Activated T-cell treated with anti-CD3 and anti-CD28 coated beads, Interleukin-2, amount 50 U/mL, for 24 hours (primary cell): Measurements from ENCODE around the gene TTLL4.

Experiments
- DNase-seq: peaks from one replicate; pipeline ENCODE4 v3.0.0-alpha.2; 2020
- H3K27ac Mint-ChIP-seq: 2 replicates; pipeline ENCODE4 v1.8.0; 2020; ENCODE audit warnings: mild to moderate bottlenecking, mixed read lengths
- H3K27me3 Mint-ChIP-seq: 2 replicates; pipeline ENCODE4 v1.8.0; 2020; ENCODE audit warnings: mixed read lengths
- H3K36me3 Mint-ChIP-seq: 2 replicates; pipeline ENCODE4 v1.8.0; 2020; ENCODE audit warnings: low read depth, mixed read lengths
- H3K4me1 Mint-ChIP-seq: 2 replicates; pipeline ENCODE4 v1.8.0; 2020; ENCODE audit warnings: low read depth, mixed read lengths
- H3K4me3 Mint-ChIP-seq: 2 replicates; pipeline ENCODE4 v1.8.0; 2020; ENCODE audit warnings: mild to moderate bottlenecking, moderate library complexity, mixed read lengths
- H3K9me3 Mint-ChIP-seq: 2 replicates; pipeline ENCODE4 v1.8.0; 2020; ENCODE audit warnings: mixed read lengths

TTLL4 gene

DNA sequence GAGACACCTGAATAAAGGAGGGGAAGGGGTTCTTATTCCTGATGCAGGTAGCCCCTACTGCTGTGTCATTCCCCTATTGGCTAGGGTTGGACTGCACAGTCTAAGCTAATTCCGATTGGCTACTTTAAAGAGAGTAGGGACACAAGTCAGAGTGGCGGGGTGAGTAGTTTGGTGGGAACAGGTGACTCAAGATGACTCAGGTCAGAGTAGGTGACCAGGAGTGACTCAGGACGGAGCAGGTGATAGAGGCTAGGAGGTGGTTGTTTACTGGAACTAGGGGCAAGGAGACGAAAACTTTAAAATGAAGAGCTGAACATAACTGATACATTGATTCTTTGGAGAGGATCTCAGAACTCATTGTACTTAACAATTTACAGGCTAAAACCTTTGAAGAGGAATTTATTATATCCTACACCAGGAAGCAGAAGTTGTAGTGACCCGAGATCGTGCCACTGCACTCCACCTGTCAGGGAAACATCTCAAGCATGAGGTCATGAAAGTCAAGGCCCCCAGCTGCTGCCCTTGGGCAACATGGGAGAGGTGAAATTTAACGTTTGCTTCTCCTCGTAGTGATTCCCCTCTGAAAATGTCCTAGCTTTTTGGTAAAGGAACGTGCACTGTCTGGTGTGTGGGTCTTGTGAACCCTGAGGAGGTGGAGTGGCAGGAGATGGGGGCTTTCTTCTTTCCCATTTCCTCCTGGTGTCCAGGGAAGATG is 66.8 kb downstream of the TTLL4 start:
- H3K36me3 Mint-ChIP-seq, result peaks cover 21% of the 10 kb centered on the region
- no peak for DNase-seq
- H3K27ac Mint-ChIP-seq, result no peak overlapping the region
- H3K4me1 Mint-ChIP-seq, result peaks cover 8% of the 10 kb centered on the region
- H3K9me3 Mint-ChIP-seq, result peaks cover 18% of the 10 kb centered on the region
- no peak overlapping the region for H3K4me3 Mint-ChIP-seq
- peaks cover 33% of the 10 kb centered on the region for H3K27me3 Mint-ChIP-seq

DNA sequence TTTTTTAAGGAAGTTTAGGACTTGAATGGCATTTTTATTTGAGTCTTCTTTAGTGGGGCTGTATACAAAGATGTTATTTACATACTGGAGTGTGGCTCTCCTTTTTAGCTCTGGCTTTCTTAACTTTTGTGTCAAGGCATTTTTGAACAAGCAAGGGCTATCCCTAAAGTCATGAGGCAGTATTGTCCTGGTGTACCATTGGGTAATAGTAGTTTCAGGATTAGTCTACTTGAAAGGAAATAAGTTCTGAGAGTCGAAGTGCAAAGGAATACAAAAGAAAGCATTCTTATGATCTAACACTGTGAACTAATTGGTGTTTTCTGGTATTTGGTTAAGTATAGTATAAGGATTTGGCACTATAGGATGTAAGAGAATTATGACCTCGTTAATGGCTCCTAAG is 69.4 kb downstream of the TTLL4 start:
- Mint-ChIP-seq H3K27me3 (peaks cover 51% of the 10 kb centered on the region), H3K27ac (no peak overlapping the region), H3K4me3 (no peak overlapping the region)

DNA sequence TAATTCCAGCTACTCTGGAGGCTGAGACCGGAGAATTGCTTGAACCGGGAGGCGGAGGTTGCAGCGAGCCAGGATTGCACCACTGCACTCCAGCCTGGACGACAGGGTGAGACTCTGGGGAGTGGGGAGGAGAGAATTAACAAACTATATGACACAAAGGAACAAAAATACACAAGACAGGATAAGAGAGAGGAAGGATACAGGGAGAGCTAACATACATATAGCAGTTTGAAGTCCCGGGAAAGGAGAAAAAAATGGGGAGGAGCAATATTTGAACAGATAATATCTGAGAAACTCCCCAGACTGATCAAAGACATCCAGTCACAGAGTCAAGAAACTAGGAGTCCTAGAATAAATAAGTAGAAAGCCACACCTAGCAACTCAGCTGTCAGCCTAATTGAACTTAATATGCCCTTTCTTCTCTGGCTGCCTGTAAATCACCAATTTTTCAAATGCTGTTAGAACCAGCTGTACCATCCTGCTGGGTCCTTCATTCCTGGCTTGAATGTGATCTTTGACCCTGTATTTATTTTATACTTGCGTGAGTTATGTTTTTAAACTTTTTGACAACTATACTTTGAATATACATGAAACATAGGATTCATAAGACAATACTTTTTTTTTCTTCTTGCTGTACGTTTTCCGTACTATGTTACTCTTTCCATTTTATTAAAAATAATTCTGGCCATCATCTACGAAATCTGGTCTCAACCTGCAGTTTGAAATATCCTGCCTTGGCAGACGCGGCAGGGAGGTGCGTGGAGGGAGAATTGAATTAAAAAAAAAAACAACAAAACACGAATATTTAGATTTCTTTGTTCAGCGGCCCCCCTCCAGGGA is 70.4 kb downstream of the TTLL4 start:
- peaks cover 14% of the 10 kb centered on the region for H3K36me3 Mint-ChIP-seq
- no peak overlapping the region for H3K4me3 Mint-ChIP-seq
- no peak for DNase-seq
- no peak overlapping the region for H3K27ac Mint-ChIP-seq
- peaks cover 8% of the 10 kb centered on the region for H3K4me1 Mint-ChIP-seq
- H3K27me3 Mint-ChIP-seq, result peaks cover 55% of the 10 kb centered on the region
- H3K9me3 Mint-ChIP-seq, result peaks cover 13% of the 10 kb centered on the region

More for the DNA sequence above, 69.4 kb downstream of the TTLL4 start:
- no peak for DNase-seq
- Mint-ChIP-seq H3K36me3 (peaks cover 16% of the 10 kb centered on the region), H3K4me1 (peaks cover 8% of the 10 kb centered on the region), H3K9me3 (peaks cover 18% of the 10 kb centered on the region)

DNA sequence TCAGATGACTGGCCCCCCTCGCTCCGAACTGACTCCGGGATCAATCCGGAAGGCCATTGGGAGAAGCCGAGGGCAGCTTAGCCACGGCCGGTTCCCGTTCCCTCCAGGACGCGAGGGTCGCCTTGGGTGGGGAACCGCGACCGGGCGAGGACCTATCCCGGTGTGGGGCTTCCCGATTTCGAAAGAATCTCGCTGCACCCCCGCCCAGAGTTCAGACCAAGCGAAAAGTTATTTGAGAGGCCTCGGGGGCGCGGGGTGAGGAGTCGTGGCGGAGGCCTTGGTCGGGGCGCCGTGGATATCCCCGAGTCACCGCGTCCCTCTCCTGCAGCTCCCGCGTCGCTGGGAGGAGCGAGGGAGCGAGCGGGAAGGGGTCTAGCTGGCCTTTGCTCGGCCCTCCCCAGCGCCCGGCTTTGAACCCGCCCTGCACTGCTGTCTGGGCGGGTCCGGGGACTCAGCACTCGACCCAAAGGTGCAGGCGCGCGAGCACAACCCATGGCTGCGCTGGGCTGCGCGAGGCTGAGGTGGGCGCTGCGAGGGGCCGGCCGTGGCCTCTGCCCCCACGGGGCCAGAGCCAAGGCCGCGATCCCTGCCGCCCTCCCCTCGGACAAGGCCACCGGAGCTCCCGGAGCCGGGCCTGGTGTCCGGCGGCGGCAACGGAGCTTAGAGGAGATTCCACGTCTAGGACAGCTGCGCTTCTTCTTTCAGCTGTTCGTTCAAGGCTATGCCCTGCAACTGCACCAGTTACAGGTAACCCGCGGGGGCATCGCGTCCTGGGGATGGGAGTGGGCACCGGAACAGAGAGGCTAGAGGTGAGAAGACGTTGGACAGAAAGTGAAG is 71.3 kb downstream of the TTLL4 start, which contains the start of gene CYP27A1:
TSS of gene CYP27A1 (plus strand) at position 457 of the 837 bp plus-strand sequence. CDS start at position 493, 36 bp downstream.
- Mint-ChIP-seq H3K27ac (no peak within 1 kb of the TSS), H3K9me3 (peaks cover 9% of the 10 kb centered on the region), H3K36me3 (peaks cover 9% of the 10 kb centered on the region), H3K4me3 (no peak within 1 kb of the TSS), H3K4me1 (peaks cover 8% of the 10 kb centered on the region), H3K27me3 (peaks cover 55% of the 10 kb centered on the region)
- DNase-seq, result no peak

DNA sequence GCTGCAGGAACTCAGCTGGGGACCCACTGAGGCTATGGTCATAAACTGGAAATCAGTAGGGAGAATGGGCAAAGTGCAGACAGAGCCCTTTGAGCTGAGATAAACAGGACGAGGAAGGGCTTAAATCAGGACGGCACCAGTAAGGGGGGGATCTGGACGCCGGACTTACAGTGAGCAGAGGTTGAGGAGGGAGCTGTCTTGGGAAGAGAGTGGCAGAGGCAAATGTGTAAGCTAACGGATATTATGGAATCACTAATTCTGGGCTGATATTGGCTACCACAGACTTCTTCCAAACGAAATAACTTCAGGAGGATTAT is 71.9 kb downstream of the TTLL4 start:
- no peak overlapping the region for H3K27ac Mint-ChIP-seq
- no peak for DNase-seq
- peaks cover 55% of the 10 kb centered on the region for H3K27me3 Mint-ChIP-seq
- peaks cover 8% of the 10 kb centered on the region for H3K4me1 Mint-ChIP-seq
- no peak overlapping the region for H3K4me3 Mint-ChIP-seq
- H3K9me3 Mint-ChIP-seq, result peaks cover 4% of the 10 kb centered on the region
- peaks cover 4% of the 10 kb centered on the region for H3K36me3 Mint-ChIP-seq

DNA sequence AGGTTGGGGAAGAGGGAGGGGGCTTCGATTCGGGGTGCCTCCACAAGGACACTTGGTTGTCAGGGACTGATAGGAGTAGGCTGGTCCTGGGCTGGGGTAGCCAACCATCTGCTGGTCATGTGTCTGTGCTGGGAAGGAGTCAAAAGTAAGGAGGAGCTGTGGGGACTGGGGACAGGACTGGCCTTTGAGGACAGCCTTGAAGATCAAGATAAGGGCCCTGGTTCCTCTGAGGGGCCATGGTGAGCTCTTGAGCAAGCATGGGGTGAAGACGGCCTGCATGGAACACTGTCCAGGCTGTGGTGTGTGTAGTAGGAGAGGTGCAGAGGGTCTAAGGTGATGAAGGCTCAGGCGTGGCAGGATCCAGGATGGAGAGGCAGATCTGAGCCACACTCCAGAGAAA is 73.1 kb downstream of the TTLL4 start:
- peaks cover 8% of the 10 kb centered on the region for H3K4me1 Mint-ChIP-seq
- no peaks in the 10 kb centered on the region for H3K9me3 Mint-ChIP-seq
- no peak for DNase-seq
- peaks cover 53% of the 10 kb centered on the region for H3K27me3 Mint-ChIP-seq
- no peak overlapping the region for H3K27ac Mint-ChIP-seq
- H3K36me3 Mint-ChIP-seq, result no peaks in the 10 kb centered on the region
- H3K4me3 Mint-ChIP-seq, result no peak overlapping the region

DNA sequence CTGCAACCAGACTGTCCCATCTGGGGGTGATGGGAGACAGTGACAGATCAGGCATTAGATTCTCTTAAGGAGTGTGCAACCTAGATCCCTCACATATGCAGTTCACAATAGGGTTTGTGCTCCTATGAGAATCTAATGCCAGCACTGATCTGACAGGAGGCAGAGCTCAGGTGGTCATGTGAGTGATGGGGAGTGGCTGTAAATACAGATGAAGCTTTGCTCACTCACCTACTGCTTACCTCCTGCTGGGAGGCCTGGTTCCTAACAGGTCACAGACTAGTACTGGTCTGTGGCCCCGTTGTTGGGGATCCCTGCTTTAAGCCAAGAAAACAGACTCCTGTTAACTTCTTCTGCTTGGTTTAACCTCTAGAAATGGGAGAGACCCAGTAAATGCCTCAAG is 74.5 kb downstream of the TTLL4 start:
- no peak overlapping the region for H3K4me3 Mint-ChIP-seq
- no peaks in the 10 kb centered on the region for H3K36me3 Mint-ChIP-seq
- peaks cover 8% of the 10 kb centered on the region for H3K4me1 Mint-ChIP-seq
- DNase-seq, result no peak
- H3K27me3 Mint-ChIP-seq, result peaks cover 43% of the 10 kb centered on the region
- H3K27ac Mint-ChIP-seq, result no peak overlapping the region
- H3K9me3 Mint-ChIP-seq, result no peaks in the 10 kb centered on the region

DNA sequence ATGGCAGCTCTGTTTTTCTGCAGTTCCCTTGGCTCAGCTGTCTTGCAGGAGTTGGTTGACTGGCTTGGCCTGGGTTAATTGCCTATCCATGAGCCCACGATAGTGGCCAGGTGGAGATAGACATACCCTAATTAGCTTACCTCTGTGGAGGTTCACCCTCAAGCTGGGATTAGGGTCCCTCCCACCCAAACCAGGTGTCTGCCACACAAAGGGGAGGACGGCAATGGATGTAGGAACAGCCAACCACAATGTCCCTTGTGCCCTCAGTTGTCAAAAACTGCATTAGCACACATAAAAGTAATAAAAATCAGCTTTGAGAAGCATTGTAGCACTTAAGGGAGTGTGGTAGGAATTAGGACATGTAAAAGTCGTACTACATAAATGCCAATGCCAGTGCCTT is 75.5 kb downstream of the TTLL4 start:
- Mint-ChIP-seq H3K27me3 (peaks cover 34% of the 10 kb centered on the region), H3K36me3 (no peaks in the 10 kb centered on the region), H3K4me3 (no peak overlapping the region), H3K9me3 (no peaks in the 10 kb centered on the region), H3K4me1 (peaks cover 4% of the 10 kb centered on the region), H3K27ac (no peak overlapping the region)
- no peak for DNase-seq

DNA sequence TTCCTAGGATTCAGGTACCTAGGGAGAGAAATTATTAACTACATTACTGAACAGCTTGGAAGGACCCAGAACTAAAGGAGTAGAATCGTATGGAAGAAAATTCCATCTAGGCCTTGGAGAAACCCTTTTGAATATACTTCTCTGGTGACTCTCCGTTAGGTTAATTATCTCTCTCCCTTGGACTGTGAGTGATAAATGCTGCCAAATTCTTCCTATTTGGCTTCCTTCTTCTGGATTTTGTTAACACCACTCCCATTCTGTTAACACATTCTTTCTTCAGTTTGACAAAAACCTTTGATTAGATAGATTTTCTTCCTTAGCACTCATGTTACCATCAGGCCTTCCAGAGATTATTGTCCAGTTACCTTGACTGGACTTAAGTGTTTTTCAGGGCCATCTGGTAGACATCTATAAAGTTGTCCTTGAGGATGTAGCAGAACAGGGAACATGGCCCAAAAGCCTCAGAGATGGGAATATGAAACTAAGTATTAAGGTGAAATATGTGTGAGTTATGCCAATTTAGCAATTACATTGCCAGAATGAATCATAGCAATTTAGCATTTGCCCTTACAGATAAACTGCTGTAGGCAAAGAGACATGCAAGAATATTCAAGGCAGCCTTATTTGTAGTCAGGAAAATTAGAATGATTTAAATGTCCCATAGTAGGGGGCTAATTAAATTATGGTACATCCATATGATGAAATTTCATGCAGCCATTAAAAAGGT is 78.1 kb downstream of the TTLL4 start:
- Mint-ChIP-seq H3K27me3 (peaks cover 15% of the 10 kb centered on the region), H3K27ac (no peak overlapping the region)

DNA sequence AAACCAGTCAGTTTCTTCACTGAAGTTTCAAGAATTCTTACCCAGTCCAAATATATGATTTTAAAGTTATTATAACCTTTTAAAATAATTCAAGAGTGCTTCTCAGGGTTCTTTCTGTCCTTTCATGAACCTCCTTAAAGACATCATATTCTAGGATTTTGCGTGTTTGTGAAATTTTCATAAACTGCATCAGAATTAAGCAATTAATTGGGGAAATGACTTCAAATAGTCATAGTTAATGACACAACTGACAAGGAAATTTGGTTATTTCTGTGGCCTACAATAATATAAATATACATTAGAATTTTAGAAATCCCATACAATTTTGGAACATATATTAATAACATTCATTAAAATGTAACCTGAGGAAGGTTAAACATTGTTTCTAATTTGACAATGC is 81.8 kb downstream of the TTLL4 start:
- DNase-seq, result no peak
- no peaks in the 10 kb centered on the region for H3K36me3 Mint-ChIP-seq
- H3K27ac Mint-ChIP-seq, result no peak overlapping the region
- H3K4me1 Mint-ChIP-seq, result no peaks in the 10 kb centered on the region
- no peak overlapping the region for H3K4me3 Mint-ChIP-seq
- H3K9me3 Mint-ChIP-seq, result no peaks in the 10 kb centered on the region
- peaks cover 6% of the 10 kb centered on the region for H3K27me3 Mint-ChIP-seq

More for the DNA sequence above, 78.1 kb downstream of the TTLL4 start:
- H3K4me1 Mint-ChIP-seq, result no peaks in the 10 kb centered on the region
- DNase-seq, result no peak
- no peaks in the 10 kb centered on the region for H3K36me3 Mint-ChIP-seq
- no peak overlapping the region for H3K4me3 Mint-ChIP-seq
- no peaks in the 10 kb centered on the region for H3K9me3 Mint-ChIP-seq

DNA sequence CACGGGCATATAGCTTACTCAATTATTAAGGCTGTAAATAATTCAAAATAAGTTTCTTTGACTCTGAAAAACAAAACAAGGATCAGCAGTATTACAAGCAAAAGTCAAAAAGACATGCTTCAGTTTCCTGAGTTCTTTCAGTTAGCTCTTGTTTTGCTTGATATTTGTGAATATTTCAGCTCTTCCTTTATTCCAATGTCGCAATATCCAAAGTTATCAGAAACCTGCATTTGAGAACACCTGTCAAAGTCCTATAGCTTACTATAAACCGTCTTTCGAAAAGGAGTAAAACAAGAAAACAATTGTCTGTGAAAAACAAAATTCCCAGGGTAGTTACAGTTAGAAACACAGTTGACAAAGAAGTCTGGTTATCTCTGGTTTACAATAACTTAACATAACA is 86.1 kb downstream of the TTLL4 start:
- no peak for DNase-seq
- Mint-ChIP-seq H3K4me3 (no peak overlapping the region), H3K4me1 (no peaks in the 10 kb centered on the region), H3K27me3 (peaks cover 24% of the 10 kb centered on the region), H3K27ac (no peak overlapping the region), H3K9me3 (no peaks in the 10 kb centered on the region), H3K36me3 (no peaks in the 10 kb centered on the region)

DNA sequence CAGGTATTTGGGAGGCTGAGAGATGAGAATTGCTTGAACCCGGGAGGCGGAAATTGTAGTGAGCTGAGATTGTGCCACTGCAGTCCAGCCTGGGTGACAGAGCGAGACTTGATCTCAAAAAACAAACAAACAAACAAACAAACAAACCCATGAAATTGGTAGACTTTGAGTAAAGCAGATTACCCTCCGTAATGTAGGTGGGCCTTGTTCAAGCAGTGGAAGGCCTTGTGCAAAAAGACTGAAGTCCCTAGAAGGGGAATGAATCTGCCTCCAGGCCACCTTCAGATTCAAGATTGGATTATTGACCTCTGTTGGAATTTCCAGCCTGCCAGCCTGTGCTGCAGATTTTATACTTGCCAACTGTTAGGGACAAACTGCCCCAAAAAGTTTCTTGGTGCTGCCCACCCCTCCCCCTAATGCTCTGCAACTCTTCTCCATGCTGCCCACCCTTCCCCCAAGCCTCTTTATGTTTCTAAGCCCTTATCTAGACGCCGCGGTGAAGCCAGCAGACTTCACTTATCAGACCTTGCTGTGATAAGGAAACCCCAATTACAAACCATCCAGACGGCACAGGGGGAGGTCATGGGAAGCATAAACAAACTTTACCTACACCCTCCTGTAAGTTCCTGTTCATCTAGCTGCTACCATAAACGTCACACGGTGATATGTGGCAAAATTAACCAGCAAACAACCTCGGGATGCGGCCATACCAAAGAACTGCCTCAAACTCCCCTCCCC is 88.3 kb downstream of the TTLL4 start:
- Mint-ChIP-seq H3K9me3 (no peaks in the 10 kb centered on the region), H3K4me3 (no peak overlapping the region), H3K4me1 (peaks cover 2% of the 10 kb centered on the region), H3K27ac (no peak overlapping the region), H3K27me3 (peaks cover 24% of the 10 kb centered on the region), H3K36me3 (no peaks in the 10 kb centered on the region)
- no peak for DNase-seq

DNA sequence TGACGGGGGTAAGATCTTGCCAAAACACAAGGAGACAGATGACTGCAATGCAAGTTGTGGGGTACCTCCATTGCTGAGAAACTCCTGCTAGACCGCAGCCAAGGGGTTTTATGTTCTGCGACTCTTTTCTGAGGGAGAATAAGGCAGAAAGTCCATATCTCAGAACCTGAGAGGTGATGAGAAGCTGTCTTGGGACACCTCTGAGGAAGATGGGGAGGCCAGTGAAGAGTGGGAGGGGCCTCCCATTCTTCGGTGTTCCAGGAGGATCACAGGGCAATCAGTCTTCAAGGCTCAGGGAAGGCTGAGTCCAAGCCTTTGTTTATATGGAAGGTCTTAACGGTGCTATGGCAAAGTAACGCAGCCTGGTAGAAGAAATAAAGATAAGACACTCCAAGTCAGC is 89.4 kb downstream of the TTLL4 start:
- no peak overlapping the region for H3K27ac Mint-ChIP-seq
- peaks cover 34% of the 10 kb centered on the region for H3K27me3 Mint-ChIP-seq
- peaks cover 8% of the 10 kb centered on the region for H3K9me3 Mint-ChIP-seq
- H3K4me1 Mint-ChIP-seq, result peaks cover 2% of the 10 kb centered on the region
- no peak overlapping the region for H3K4me3 Mint-ChIP-seq
- no peaks in the 10 kb centered on the region for H3K36me3 Mint-ChIP-seq
- DNase-seq, result no peak
